Activated CD4-positive, alpha-beta T cell treated with anti-CD3 and anti-CD28 coated beads, Interleukin-2, amount 10 ng/mL, durations not matched to agents 7 days and 5 days (primary cell): ENCODE results near the gene TMEM19. TPM values are rescaled to one million over a fixed set of nuclear protein-coding genes. Genes with fewer than 3 reads are reported as not detected.
"Not testable (repeated sequence)": the region's sequence is repeated elsewhere in the genome, so short reads cannot be mapped to it uniquely, and the experiment has no call there.

ENCODE experiments used
- CTCF ChIA-PET: fragments of 350-600 bp; sonication (Branson Sonifier 250); formaldehyde crosslinking; loops from one replicate; lab custom pipeline; 2021; ENCODE audit warnings: antibody characterized with exemption; lab: Charles Lee
- POLR2A ChIA-PET: fragments of 350-600 bp; sonication (Branson Sonifier 250); formaldehyde crosslinking; loops from one replicate; lab custom pipeline; 2021; ENCODE audit warnings: antibody characterized with exemption; lab: Charles Lee
- DNase-seq: peaks from one replicate; pipeline ENCODE4 v3.0.0-alpha.2; 2020
- H3K27ac Mint-ChIP-seq: one replicate; pipeline ENCODE4 v1.8.0; 2021; ENCODE audit warnings: mild to moderate bottlenecking, moderate library complexity, mixed read lengths
- H3K27me3 Mint-ChIP-seq: one replicate; pipeline ENCODE4 v1.8.0; 2021; ENCODE audit warnings: mixed read lengths
- H3K36me3 Mint-ChIP-seq: one replicate; pipeline ENCODE4 v1.8.0; 2021; ENCODE audit warnings: low read depth, mixed read lengths
- H3K4me1 Mint-ChIP-seq: one replicate; pipeline ENCODE4 v1.8.0; 2021; ENCODE audit warnings: mixed read lengths
- H3K4me3 Mint-ChIP-seq: one replicate; pipeline ENCODE4 v1.8.0; 2021; ENCODE audit warnings: mild to moderate bottlenecking, moderate library complexity, mixed read lengths
- H3K9me3 Mint-ChIP-seq: one replicate; pipeline ENCODE4 v1.8.0; 2021; ENCODE audit warnings: mixed read lengths
- total RNA-seq, 2 experiments: library from RNA; stranded (reverse); gene quantifications; one replicate each; pipeline ENCODE4 v1.2.3, GENCODE V29; 2021

TMEM19 gene
- total RNA-seq, 2 experiments from 2014 or later = 22.4 to 22.7 TPM

DNA sequence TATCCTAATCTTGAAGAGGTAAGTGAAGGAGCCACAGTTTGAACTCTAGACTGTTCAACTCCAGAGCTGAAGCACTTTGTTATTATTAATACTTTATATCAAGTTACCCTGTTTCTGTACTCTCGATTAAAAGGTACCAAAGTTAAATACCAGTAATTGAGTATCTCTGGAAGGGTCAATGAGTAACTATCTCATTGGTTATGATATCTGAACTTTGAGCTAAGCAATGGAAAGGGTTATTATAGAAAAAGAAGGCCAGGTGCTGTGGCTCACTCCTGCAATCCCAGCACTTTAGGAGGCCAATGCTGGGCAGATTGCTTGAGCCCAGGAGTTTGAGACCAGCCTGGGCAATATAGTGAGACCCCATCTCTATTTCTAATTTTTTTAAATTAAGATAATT, 9.9 kb downstream of the TMEM19 start:
- H3K9me3 Mint-ChIP-seq = no peaks in the 10 kb centered on the region
- H3K27me3 Mint-ChIP-seq = no peaks in the 10 kb centered on the region
- H3K27ac Mint-ChIP-seq = no peak overlapping the region
- ChIA-PET CTCF (interaction anchor here (2.4 kb wide), 1 partner anchor 9 kb away, joined by 7 read pairs; the partner anchor contains the start of gene TMEM19), POLR2A (no interaction called here)
- peaks cover 35% of the 10 kb centered on the region for H3K36me3 Mint-ChIP-seq
- DNase-seq = no peak
- H3K4me3 Mint-ChIP-seq = no peak overlapping the region
- peaks cover 5% of the 10 kb centered on the region for H3K4me1 Mint-ChIP-seq

- DNase-seq, H3K9me3 Mint-ChIP-seq, H3K27me3 Mint-ChIP-seq, H3K4me3 Mint-ChIP-seq, CTCF ChIA-PET, H3K27ac Mint-ChIP-seq, H3K4me1 Mint-ChIP-seq, POLR2A ChIA-PET: not testable (repeated sequence)
- peaks cover 44% of the 10 kb centered on the region for H3K36me3 Mint-ChIP-seq
These were observed 16.3 kb downstream of the TMEM19 start for GRCh38 chr12:71702181-71702580.

DNA sequence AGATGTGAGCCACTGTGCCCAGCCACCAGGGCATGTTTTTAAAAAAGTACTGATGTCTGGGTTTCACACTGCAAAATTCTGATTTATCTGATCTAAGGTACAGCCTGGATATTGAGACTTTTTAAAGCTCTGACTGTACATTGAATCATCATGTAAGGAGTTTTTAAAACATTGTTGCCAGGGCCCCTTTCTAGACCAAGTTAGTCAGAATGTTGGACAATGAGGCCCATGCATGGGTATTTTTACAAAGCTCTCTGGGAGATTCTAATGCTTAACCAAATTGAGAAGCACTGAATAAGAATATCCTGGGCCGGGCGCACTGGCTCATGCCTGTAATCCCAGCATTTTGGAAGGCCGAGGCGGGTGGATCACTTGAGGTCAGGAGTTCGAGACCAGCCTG, 16.7 kb downstream of the TMEM19 start:
- H3K27me3 Mint-ChIP-seq = no peaks in the 10 kb centered on the region
- ChIA-PET CTCF (interaction anchor here (1.2 kb wide), 1 partner anchor 16 kb away, joined by 3 read pairs; the partner anchor contains the start of gene TMEM19), POLR2A (no interaction called here)
- H3K4me3 Mint-ChIP-seq = no peak overlapping the region
- no peaks in the 10 kb centered on the region for H3K9me3 Mint-ChIP-seq
- peaks cover 41% of the 10 kb centered on the region for H3K36me3 Mint-ChIP-seq
- H3K4me1 Mint-ChIP-seq = peaks cover 3% of the 10 kb centered on the region
- DNase-seq = no peak
- no peak overlapping the region for H3K27ac Mint-ChIP-seq

- no peak for DNase-seq
- H3K27me3 Mint-ChIP-seq = no peaks in the 10 kb centered on the region
- no peak overlapping the region for H3K27ac Mint-ChIP-seq
- H3K36me3 Mint-ChIP-seq = peaks cover 39% of the 10 kb centered on the region
- no peaks in the 10 kb centered on the region for H3K9me3 Mint-ChIP-seq
- POLR2A ChIA-PET = no interaction called here
- H3K4me1 Mint-ChIP-seq = peaks cover 9% of the 10 kb centered on the region
- no peak overlapping the region for H3K4me3 Mint-ChIP-seq
- CTCF ChIA-PET = interaction anchor here (1.0 to 1.2 kb wide), 2 partner anchors 17 to 110 kb away, joined by 3 read pairs; partner anchors contain the start of gene TMEM19
These were observed 17.3 kb downstream of the TMEM19 start for GRCh38 chr12:71703206-71703605.

DNA sequence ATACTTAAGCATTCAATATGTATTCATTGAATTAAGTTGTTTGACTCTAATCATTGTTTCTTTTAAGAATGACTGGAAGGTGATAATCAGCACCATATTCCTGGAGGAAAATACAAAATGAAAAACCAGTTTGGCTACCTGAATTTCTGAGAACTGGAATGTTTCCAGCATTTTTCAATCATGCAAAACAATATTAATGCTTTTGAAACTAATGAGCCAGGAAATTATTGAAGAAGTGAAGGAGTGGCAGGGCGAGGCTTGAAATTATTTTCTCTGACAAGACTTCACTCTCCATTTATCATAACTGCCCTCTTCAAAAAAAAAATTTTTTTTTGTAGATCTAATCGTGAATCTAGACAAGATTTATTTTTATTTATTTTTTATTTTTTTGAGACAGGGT, 19.0 kb downstream of the TMEM19 start:
- ChIA-PET POLR2A (no interaction called here), CTCF (interaction anchor here (0.6 kb wide), 1 partner anchor 1436 kb away, joined by 3 read pairs; no protein-coding TSS in a partner anchor)
- Mint-ChIP-seq H3K27ac (no peak overlapping the region), H3K27me3 (no peaks in the 10 kb centered on the region), H3K36me3 (peaks cover 38% of the 10 kb centered on the region), H3K4me3 (no peak overlapping the region), H3K4me1 (peaks cover 12% of the 10 kb centered on the region), H3K9me3 (no peaks in the 10 kb centered on the region)
- DNase-seq = no peak

- no peak overlapping the region for H3K4me3 Mint-ChIP-seq
- H3K36me3 Mint-ChIP-seq = peaks cover 31% of the 10 kb centered on the region
- H3K27ac Mint-ChIP-seq = no peak overlapping the region
- peaks cover 14% of the 10 kb centered on the region for H3K9me3 Mint-ChIP-seq
- peaks cover 12% of the 10 kb centered on the region for H3K4me1 Mint-ChIP-seq
- CTCF ChIA-PET = interaction anchor here (2.0 kb wide), 1 partner anchor 15 kb away, joined by 7 read pairs; no protein-coding TSS in a partner anchor
- POLR2A ChIA-PET = interaction anchor here (0.6 kb wide), 1 partner anchor 21 kb away, joined by 3 read pairs; no protein-coding TSS in a partner anchor
- peaks cover 11% of the 10 kb centered on the region for H3K27me3 Mint-ChIP-seq
- no peak for DNase-seq
These were observed 22.8 kb downstream of the TMEM19 start for GRCh38 chr12:71708658-71709057.

- Mint-ChIP-seq H3K27me3 (peaks cover 13% of the 10 kb centered on the region), H3K27ac (no peak overlapping the region), H3K9me3 (peaks cover 14% of the 10 kb centered on the region), H3K4me1 (peaks cover 12% of the 10 kb centered on the region), H3K36me3 (peaks cover 21% of the 10 kb centered on the region), H3K4me3 (no peak overlapping the region)
- DNase-seq = no peak
- POLR2A ChIA-PET = no interaction called here
- CTCF ChIA-PET = no interaction called here
These were observed 24.6 kb downstream of the TMEM19 start for GRCh38 chr12:71710276-71711125.

GRCh38 chr12:71718611-71719010, 32.7 kb downstream of the TMEM19 start:
- ChIA-PET POLR2A (no interaction called here), CTCF (no interaction called here)
- no peak for DNase-seq
- Mint-ChIP-seq H3K9me3 (peaks cover 2% of the 10 kb centered on the region), H3K4me1 (no peaks in the 10 kb centered on the region), H3K27ac (no peak overlapping the region), H3K27me3 (peaks cover 3% of the 10 kb centered on the region), H3K36me3 (no peaks in the 10 kb centered on the region), H3K4me3 (no peak overlapping the region)

GRCh38 chr12:71719647-71720370, 33.9 kb downstream of the TMEM19 start:
- CTCF ChIA-PET = interaction anchor here (0.6 kb wide), 1 partner anchor 609 kb away, joined by 6 read pairs; no protein-coding TSS in a partner anchor

DNA sequence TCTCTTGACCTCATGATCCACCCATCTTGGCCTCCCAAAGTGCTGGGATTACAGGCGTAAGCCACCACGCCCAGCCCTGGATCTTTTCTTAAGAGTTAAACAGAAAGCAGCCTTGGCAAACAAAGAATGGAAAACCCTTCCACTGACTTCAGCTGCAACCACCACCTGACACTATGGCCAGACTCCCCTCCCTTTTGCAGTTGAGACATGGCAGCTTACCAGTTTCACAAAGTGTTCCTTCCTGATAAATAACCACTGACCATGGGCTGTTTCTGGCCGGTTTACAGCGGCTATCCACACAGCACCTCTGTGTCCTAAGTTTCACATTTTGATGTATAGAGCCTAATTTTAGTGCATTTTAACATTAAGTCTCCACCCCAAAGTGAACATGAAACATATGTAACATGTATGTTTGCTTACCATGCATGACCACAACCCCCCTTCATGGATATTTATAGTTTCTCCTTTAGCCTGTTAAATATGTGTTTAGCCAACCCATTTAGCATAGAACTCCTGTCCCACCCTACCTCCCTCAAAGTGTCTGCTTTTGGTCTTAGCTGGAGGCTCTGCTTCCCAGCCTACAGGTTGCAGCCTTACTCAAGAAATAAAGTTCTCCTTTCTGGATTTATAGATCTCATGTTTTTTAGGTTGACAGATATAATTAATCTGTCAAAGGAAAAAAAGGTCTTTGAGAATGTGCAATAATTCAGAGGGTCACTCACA, 36.1 kb downstream of the TMEM19 start:
- H3K27ac Mint-ChIP-seq = no peak overlapping the region
- no peaks in the 10 kb centered on the region for H3K4me1 Mint-ChIP-seq
- CTCF ChIA-PET = interaction anchor here (2.6 kb wide), 1 partner anchor 13 kb away, joined by 7 read pairs; no protein-coding TSS in a partner anchor
- POLR2A ChIA-PET = no interaction called here
- H3K27me3 Mint-ChIP-seq = peaks cover 4% of the 10 kb centered on the region
- no peak for DNase-seq
- H3K9me3 Mint-ChIP-seq = no peaks in the 10 kb centered on the region
- no peak overlapping the region for H3K4me3 Mint-ChIP-seq
- H3K36me3 Mint-ChIP-seq = no peaks in the 10 kb centered on the region

More at GRCh38 chr12:71719647-71720370, 33.9 kb downstream of the TMEM19 start:
- H3K4me1 Mint-ChIP-seq = no peaks in the 10 kb centered on the region
- H3K9me3 Mint-ChIP-seq = peaks cover 2% of the 10 kb centered on the region
- H3K4me3 Mint-ChIP-seq = no peak overlapping the region
- H3K27ac Mint-ChIP-seq = no peak overlapping the region
- peaks cover 1% of the 10 kb centered on the region for H3K27me3 Mint-ChIP-seq
- POLR2A ChIA-PET = no interaction called here
- H3K36me3 Mint-ChIP-seq = no peaks in the 10 kb centered on the region
- no peak for DNase-seq

- Mint-ChIP-seq H3K36me3 (no peaks in the 10 kb centered on the region), H3K27me3 (peaks cover 4% of the 10 kb centered on the region), H3K27ac (no peak overlapping the region), H3K9me3 (no peaks in the 10 kb centered on the region), H3K4me3 (no peak overlapping the region), H3K4me1 (no peaks in the 10 kb centered on the region)
- CTCF ChIA-PET = no interaction called here
- POLR2A ChIA-PET = no interaction called here
- no peak for DNase-seq
These were observed 39.1 kb downstream of the TMEM19 start for GRCh38 chr12:71725011-71725410.

DNA sequence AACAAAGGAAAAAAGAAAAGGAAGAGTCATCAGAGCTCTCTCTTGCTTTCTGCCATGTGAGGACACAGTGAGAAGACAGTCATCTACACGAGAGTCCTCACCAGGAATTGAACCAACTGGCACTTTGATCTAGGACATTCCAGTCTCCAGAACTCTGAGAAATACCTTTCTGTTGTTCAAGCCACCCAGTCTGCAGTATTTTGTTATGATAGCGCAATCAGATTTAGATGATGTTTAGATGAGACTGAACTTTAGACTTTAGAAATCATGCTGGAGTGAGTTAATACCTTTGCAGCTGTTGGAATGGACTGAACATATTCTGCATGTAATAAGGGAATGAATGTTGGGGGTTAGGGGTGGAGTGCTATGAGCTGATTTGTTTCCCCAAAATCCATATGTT, 40.7 kb downstream of the TMEM19 start:
- no peak for DNase-seq
- Mint-ChIP-seq H3K4me3 (no peak overlapping the region), H3K4me1 (no peaks in the 10 kb centered on the region), H3K36me3 (no peaks in the 10 kb centered on the region), H3K9me3 (no peaks in the 10 kb centered on the region), H3K27me3 (peaks cover 4% of the 10 kb centered on the region), H3K27ac (no peak overlapping the region)
- CTCF ChIA-PET = no interaction called here
- POLR2A ChIA-PET = no interaction called here
